ENCODE data around the gene LRRC31.
A peak's percentile ranks its signal among the peaks of the same experiment; 100 is the strongest.

The LRRC31 gene

DNA sequence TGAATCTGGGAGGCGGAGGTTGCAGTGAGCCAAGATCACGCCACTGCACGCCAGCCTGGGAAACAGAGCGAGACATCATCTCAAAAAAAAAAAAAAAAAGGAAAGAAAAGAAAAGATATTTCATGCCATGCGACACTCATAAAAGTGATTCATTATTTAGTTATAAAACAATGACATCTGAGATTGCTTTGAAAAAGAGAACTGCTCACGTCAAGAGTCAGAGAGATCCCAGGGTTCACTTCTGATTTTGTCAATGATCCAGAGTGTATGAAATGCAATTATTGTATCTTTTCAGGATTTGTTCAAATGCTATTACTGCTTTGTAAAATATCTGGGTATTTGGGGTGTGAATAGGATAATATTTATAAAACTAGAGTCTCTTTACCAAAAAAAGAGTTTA lies 35.7 kb upstream of the LRRC31 start:
- H3K4me3 ChIP-seq (ENCODE audit: low read depth, low read length), result no peak overlapping the region
- in situ Hi-C loops (cut with HindIII; ENCODE audit: low sequenced_read_pairs), result no loop called here
- no peak for DNase-seq (ENCODE audit: low read depth)
- TF ChIP-seq, protein P1, sequence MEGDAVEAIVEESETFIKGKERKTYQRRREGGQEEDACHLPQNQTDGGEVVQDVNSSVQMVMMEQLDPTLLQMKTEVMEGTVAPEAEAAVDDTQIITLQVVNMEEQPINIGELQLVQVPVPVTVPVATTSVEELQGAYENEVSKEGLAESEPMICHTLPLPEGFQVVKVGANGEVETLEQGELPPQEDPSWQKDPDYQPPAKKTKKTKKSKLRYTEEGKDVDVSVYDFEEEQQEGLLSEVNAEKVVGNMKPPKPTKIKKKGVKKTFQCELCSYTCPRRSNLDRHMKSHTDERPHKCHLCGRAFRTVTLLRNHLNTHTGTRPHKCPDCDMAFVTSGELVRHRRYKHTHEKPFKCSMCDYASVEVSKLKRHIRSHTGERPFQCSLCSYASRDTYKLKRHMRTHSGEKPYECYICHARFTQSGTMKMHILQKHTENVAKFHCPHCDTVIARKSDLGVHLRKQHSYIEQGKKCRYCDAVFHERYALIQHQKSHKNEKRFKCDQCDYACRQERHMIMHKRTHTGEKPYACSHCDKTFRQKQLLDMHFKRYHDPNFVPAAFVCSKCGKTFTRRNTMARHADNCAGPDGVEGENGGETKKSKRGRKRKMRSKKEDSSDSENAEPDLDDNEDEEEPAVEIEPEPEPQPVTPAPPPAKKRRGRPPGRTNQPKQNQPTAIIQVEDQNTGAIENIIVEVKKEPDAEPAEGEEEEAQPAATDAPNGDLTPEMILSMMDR (IDR thresholded peaks at IDR 0.05; ENCODE audit: low read depth, low read length, missing control alignments), result no peak

DNA sequence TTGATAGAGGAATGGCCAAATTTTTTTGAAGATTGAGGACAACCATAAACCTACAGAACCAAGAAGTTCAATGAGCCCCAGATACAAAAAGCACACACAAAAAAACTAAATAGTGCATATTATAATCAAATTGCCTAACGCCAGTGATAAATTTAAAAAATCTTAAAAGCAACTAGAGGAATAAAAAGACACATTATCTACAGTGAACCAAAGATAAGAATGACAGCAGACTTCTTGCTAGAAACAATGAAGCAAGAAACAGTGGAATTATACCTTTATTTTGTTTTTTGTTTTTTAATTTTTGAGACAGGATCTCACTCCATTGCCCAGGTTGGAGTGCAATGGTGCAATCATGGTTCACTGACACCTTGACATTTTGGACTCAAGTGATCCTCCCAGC lies 31.7 kb upstream of the LRRC31 start:
- in situ Hi-C loops (cut with HindIII; ENCODE audit: low sequenced_read_pairs), result no loop called here
- DNase-seq (ENCODE audit: low read depth), result no peak
- TF ChIP-seq, protein P1 (IDR thresholded peaks at IDR 0.05; ENCODE audit: low read depth, low read length, missing control alignments), result no peak
- H3K4me3 ChIP-seq (ENCODE audit: low read depth, low read length), result no peak overlapping the region

DNA sequence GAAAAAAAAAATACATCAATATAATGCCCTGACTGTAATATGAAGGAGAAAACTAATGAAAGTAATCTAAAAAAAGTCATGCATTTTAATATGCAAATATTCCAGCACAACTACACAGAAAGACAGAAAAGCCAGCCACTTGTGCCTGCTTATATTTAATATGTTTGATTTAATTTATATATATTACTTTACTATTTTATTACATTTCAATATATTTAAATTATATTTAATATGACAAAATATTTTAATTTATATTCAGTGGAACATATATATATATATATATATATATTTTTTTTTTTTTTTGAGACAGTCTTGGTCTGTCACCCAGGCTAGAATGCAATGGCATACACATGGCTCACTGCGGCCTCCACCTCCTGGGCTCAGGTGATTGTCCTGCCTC lies 27.5 kb upstream of the LRRC31 start:
- H3K4me3 ChIP-seq (ENCODE audit: low read depth, low read length), result no peak overlapping the region
- TF ChIP-seq, protein P1 (IDR thresholded peaks at IDR 0.05; ENCODE audit: low read depth, low read length, missing control alignments), result no peak
- in situ Hi-C loops (cut with HindIII; ENCODE audit: low sequenced_read_pairs), result no loop called here
- DNase-seq (ENCODE audit: low read depth), result no peak

DNA sequence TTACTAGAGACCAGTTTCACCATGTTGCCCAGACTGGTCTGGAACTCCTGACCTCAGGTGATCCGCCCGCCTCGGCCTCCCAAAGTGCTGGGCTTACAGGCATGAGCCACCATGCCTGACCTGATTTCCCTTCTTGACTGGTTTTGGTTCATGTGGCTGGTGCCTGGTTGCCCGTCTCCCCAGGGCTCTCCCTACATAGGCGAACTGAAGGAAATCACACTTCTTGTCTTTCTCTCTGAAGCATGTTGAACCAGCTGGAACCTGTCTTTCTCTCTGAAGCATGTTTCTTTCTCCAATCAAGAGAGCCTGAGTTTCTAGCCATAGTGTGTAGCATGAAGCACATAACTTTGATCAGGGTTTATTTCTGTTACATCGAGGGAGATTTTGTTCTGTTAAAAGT lies 25.3 kb upstream of the LRRC31 start:
- DNase-seq (ENCODE audit: low read depth), result no peak
- in situ Hi-C loops (cut with HindIII; ENCODE audit: low sequenced_read_pairs), result no loop called here
- TF ChIP-seq, protein P1 (IDR thresholded peaks at IDR 0.05; ENCODE audit: low read depth, low read length, missing control alignments), result no peak
- no peak overlapping the region for H3K4me3 ChIP-seq (ENCODE audit: low read depth, low read length)

DNA sequence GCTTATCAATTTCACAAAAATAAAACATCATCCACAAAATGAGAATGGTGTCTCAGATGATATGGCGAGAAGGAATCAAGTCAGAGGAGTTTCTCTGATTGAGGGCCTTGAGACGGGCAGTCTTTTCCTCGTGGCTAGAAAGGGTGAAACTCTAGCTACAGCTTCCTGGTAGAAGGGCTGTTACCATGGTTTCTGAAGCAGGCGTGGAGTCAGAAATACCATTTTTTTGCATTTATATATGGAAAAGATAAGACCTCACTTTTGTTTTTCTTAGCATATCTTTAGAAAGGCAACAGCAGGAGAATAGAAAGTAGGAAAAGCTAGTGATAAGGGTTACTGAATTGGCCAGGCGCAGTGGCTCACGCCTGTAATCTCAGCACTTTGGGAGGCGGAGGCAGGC lies 24.4 kb upstream of the LRRC31 start:
- in situ Hi-C loops (cut with HindIII; ENCODE audit: low sequenced_read_pairs), result no loop called here

DNA sequence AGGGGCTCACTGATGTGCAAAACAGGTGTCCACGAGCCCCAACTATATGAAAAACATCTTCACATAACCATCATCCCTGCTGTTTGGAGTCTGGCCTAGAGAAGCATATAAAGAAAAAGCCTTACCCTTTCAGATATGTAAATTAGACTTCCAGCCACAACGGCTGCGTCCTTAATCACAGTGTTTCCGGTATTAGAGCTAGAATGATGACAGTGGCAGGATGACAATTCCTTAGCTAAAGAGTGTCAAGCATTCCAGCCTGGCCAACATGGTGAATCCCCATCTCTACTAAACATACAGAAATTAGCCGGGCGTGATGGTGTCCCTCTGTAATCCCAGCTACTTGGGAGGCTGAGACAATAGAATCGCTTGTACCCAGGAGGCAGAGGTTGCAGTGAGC lies 22.2 kb upstream of the LRRC31 start:
- DNase-seq (ENCODE audit: low read depth), result no peak
- in situ Hi-C loops (cut with HindIII; ENCODE audit: low sequenced_read_pairs), result no loop called here
- TF ChIP-seq, protein P1 (IDR thresholded peaks at IDR 0.05; ENCODE audit: low read depth, low read length, missing control alignments), result no peak
- no peak overlapping the region for H3K4me3 ChIP-seq (ENCODE audit: low read depth, low read length)

More for the DNA sequence above, 24.4 kb upstream of the LRRC31 start:
- TF ChIP-seq, protein P1 (IDR thresholded peaks at IDR 0.05; ENCODE audit: low read depth, low read length, missing control alignments), result no peak
- no peak for DNase-seq (ENCODE audit: low read depth)
- no peak overlapping the region for H3K4me3 ChIP-seq (ENCODE audit: low read depth, low read length)

DNA sequence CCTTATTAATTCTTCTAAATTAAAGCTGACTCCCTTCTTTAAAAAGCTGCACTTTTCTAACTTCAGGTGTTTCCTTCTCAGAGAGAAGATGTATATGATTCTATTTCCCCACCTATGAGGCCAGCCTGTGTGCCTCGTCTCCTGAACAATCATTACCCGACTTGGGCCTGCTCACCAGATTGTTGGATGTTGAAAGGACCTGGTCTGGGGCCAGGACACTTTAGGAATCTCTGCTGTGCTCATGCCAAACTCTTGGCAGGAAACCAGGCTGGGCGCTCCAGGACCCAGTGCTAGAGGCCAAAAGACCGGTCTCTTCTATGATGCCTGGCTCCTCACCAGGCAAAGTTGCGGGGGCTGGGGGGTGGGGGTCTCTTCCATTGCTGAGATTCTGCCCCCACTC lies 16.9 kb upstream of the LRRC31 start:
- no peak overlapping the region for H3K4me3 ChIP-seq (ENCODE audit: low read depth, low read length)
- in situ Hi-C loops (cut with HindIII; ENCODE audit: low sequenced_read_pairs), result no loop called here
- TF ChIP-seq, protein P1 (IDR thresholded peaks at IDR 0.05; ENCODE audit: low read depth, low read length, missing control alignments), result no peak
- DNase-seq (ENCODE audit: low read depth), result peak; percentile 46
